Measurements from ENCODE around the gene SOX2.

SOX2 gene

DNA sequence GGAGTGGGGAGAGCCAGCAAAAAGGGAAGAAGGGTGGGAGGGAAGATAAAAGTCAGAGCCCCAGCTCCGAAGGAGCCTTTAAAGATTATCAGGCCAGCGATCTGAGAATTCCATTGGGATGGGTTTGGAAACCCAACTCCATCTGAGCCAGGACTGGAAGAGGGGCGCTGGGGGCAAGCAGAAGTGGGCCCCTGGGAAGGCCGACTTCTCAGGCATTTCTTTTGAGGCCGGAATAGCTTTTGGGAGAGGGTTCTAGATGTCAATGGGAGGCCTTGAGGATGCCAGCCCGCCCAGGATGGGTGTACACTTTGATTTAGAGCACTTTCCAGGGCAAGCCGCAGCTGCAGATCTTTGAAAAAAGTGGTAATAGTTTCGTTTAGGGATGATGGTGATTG lies 6.6 kb upstream of the SOX2 start:
- DNase-seq: no peak

GRCh38 chr3:181707980-181708379 lies 3.7 kb upstream of the SOX2 start:
- DNase-seq: no peak

GRCh38 chr3:181709537-181710279 lies 2.0 kb upstream of the SOX2 start:
- peak; percentile 48 for DNase-seq

GRCh38 chr3:181710345-181711291 lies 1.1 kb upstream of the SOX2 start:
- no peak for DNase-seq

DNA sequence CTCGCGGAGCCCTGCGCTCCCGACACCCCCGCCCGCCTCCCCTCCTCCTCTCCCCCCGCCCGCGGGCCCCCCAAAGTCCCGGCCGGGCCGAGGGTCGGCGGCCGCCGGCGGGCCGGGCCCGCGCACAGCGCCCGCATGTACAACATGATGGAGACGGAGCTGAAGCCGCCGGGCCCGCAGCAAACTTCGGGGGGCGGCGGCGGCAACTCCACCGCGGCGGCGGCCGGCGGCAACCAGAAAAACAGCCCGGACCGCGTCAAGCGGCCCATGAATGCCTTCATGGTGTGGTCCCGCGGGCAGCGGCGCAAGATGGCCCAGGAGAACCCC lies 464 bp downstream of the SOX2 start:
- no peak for DNase-seq

DNA sequence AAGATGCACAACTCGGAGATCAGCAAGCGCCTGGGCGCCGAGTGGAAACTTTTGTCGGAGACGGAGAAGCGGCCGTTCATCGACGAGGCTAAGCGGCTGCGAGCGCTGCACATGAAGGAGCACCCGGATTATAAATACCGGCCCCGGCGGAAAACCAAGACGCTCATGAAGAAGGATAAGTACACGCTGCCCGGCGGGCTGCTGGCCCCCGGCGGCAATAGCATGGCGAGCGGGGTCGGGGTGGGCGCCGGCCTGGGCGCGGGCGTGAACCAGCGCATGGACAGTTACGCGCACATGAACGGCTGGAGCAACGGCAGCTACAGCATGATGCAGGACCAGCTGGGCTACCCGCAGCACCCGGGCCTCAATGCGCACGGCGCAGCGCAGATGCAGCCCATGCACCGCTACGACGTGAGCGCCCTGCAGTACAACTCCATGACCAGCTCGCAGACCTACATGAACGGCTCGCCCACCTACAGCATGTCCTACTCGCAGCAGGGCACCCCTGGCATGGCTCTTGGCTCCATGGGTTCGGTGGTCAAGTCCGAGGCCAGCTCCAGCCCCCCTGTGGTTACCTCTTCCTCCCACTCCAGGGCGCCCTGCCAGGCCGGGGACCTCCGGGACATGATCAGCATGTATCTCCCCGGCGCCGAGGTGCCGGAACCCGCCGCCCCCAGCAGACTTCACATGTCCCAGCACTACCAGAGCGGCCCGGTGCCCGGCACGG lies 991 bp downstream of the SOX2 start:
- DNase-seq: no peak

GRCh38 chr3:181713280-181713647 lies 1.5 kb downstream of the SOX2 start:
- DNase-seq: no peak

DNA sequence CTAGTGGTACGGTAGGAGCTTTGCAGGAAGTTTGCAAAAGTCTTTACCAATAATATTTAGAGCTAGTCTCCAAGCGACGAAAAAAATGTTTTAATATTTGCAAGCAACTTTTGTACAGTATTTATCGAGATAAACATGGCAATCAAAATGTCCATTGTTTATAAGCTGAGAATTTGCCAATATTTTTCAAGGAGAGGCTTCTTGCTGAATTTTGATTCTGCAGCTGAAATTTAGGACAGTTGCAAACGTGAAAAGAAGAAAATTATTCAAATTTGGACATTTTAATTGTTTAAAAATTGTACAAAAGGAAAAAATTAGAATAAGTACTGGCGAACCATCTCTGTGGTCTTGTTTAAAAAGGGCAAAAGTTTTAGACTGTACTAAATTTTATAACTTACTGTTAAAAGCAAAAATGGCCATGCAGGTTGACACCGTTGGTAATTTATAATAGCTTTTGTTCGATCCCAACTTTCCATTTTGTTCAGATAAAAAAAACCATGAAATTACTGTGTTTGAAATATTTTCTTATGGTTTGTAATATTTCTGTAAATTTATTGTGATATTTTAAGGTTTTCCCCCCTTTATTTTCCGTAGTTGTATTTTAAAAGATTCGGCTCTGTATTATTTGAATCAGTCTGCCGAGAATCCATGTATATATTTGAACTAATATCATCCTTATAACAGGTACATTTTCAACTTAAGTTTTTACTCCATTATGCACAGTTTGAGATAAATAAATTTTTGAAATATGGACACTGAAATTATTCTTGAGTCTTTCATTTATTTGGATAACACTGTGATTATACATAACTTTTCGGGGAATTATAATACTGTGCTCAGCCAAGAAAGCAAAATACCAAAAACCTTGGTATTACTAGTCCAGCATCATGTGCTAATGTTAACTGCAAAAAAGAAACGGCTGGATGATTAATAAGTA lies 2.2 kb downstream of the SOX2 start:
- no peak for DNase-seq

GRCh38 chr3:181715571-181716340 lies 4.0 kb downstream of the SOX2 start:
- DNase-seq: no peak

DNA sequence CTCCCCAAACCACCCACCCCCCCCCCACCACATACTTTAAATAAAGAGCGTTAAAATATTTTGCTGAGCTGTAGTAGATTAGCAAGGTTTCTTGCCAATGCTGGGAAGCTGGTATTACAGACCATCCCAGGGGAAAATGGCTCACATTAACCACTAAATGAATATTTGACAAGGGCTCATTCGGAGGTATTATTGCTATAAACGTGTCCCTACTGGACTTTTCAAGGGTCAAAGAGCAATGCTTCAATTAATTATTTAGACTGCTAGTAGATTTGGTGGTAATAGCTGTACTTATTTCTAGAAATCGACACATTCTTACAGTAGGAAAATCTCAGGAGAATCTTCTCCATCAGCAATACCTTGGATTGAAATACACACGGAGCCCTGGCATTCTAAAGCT lies 5.2 kb downstream of the SOX2 start:
- no peak for DNase-seq

- DNase-seq: no peak
Measured at GRCh38 chr3:181717549-181718171, 5.9 kb downstream of the SOX2 start.

DNA sequence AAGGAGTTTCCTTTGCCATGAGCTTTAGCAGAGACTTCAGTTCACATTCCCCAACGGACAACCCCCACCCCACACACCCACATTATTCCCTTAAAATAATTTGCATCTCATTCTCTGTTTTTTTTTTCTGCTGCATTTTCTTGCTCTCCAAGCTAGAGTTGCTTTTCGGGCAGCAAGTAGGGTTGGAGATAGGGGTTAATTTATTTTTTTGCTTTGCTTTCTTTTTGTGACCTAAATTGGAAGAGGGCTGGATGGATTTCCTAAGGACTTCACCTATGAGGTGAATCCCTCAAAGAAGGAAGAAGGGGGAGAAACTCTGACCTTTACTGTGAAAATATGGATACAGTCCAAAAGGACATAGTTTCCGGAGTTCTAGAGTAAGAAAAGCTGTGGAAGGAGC lies 6.6 kb downstream of the SOX2 start:
- no peak for DNase-seq

- no peak for DNase-seq
Measured at GRCh38 chr3:181718987-181719911, 7.5 kb downstream of the SOX2 start.

DNA sequence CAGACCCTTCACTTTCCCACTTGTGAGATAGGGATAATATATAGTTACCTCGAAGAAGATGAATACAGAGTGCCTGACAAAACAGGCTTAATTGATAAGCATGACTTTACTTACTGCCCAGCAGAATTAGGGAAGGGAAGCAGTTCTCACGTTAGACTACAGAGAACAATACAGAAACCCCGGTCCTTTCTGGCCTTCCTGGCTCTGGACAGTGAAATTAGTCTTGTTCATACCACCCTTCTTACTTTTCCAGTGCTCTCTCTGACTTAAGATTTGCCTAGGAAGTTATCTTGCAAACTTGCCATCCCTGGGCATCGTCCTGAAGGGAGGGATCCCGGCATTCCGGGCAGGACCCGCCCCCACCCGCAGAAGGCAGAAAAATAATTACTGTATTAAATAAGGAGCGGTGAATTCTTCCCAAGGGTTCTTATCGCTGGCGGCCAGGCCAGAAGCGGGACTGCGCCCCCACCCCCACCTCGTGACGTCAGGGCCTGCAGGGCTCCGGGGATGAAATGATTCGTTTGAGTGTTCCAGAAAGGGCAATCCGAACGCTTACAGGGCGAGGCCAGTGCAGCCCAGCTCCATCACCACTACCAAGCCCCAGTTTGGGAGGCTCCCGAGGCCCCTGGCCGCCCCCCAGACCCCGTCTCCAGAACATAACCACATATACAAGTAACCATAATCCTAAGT lies 8.4 kb downstream of the SOX2 start:
- DNase-seq: no peak

GRCh38 chr3:181721046-181721875 lies 9.5 kb downstream of the SOX2 start:
- DNase-seq: no peak

DNA sequence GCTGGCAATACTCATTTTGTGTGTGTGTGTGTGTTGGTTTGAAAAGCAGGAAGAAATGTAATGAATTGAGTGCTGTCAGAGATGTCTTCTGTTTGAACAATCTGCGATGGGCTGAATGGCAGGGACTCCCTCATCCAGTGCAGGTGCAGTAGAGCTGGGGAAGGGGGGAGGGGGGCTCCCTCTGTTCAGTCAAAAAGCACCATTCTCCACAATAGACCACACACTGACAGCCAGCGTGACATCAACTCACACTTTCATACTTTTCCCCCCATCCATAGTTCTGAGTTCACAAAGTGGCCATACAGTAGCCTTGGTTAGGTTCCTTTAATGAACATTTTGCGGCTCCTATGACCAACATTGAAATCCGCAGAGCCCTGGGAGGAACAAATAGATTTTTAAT lies 10.4 kb downstream of the SOX2 start:
- no peak for DNase-seq

DNA sequence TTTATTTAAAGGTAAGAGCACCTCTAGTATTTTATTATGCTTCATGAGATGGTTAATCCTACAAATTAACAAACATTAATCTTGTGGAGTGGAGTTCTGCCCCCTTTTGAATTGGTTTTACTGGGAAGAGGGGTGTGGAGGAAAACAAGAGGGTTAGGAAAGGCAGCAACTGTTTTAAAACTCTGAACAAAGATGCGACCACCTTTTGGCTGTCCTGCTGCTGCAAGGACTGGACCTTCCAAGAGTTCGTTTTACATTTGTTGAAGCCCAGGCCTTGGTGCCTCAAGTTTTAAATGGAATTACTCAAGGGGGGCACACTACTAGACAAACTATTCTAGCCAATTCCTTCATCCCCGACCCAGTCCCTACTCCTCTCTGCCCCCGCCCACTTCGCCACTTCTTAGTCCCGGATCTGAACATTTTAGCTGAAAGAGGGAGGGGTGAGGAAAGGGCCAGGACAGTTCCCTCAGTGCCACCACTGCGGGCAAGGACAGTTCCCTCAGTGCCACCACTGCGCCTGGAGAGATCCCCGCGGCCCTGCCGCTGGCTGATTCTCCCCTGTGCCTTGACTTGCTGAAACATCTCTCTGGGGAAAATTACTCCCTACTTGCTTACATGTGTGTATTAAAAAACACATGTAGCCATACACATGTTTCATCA lies 11.2 kb downstream of the SOX2 start:
- no peak for DNase-seq

DNA sequence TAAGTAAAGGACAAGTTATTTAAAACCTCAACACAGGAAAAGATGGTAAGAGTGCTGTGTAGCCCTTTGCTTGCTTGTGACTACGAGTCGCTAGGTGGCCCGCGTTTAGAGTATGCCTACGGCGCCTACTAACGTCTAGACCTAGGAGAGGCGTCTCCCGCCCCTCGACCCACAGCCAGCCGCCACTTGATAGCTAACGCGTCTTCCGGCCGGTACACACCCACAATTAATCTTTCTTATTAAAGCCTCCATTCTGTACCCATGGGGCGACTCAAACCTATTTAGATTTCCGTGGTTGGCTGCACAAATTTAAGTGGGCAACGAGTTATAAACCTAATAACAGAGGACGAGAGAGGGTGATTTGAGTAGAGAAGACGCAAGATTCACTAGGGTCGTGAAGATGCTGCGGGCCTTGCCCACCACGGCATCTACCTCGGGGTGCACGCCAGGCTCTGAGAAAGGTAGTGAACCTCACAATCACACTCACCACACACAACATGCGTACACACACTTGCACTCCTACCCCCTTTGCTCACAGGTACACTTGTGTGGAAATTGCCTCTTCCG lies 12.0 kb downstream of the SOX2 start:
- no peak for DNase-seq

Measured in activated T-cell treated with anti-CD3 and anti-CD28 coated beads, Interleukin-2, amount 50 U/mL, for 1 hour (primary cell).